ENCODE data around the gene PFKP. TPM values are rescaled to one million over a fixed set of nuclear protein-coding genes. Genes with fewer than 3 reads are reported as not detected.

The PFKP gene
- total RNA-seq, 1 donor from 2014 or later, result 292 TPM

DNA sequence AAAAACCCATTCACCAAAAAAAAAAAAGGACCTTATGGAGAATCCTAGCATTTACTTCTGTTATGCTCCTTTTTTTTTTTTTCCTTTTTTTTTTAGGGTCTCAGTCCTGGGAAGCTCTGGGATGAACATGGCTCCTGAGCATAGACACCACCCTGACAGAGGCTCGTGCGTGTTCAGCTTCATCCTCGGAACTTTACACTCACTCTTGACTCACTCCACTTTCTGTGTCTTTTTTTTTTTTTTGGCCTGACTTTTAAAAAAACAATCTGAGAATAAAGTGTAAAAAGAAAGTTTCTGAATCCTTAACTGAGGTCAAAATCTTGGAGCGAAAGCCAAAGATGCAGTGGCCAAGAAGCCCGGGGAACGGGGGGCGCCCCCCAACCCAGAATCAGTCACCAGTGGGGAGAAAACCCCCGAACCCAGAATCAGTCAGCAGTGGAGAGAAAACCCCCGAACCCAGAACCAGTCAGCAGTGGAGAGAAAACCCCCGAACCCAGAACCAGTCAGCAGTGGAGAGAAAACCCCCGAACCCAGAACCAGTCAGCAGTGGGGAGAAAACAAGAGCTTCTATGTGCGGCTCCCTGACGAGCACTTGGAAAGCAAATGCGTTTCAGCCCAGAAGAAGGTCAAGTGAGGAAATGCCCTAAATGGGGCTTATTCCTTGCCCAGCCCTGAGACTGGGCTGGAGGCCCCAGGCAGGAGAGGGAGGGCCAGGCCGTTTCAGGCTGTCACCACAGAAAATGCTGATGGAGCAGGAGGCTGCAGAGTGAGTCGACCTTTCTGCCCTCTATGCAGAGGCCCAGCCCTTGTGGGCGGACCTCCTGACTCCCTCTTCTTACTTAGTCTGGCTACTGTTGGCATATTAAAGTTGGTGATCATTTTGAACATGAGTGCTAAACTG is 19.0 kb upstream of the PFKP start:
- no peak for TF ChIP-seq CTCF (IDR thresholded peaks at IDR 0.05; ENCODE audit: insufficient read depth, low read length, poor library complexity, severe bottlenecking)
- DNase-seq (ENCODE audit: low read depth), result no peak
- no peaks in the 10 kb centered on the region for H3K36me3 ChIP-seq (ENCODE audit: control insufficient read depth, insufficient read depth, low read length)
- H3K27me3 ChIP-seq (ENCODE audit: control insufficient read depth, insufficient read depth, low read length), result no peaks in the 10 kb centered on the region
- H3K4me3 ChIP-seq (ENCODE audit: low read depth, low read length), result no peak overlapping the region

- no peaks in the 10 kb centered on the region for H3K36me3 ChIP-seq (ENCODE audit: control insufficient read depth, insufficient read depth, low read length)
- no peaks in the 10 kb centered on the region for H3K27me3 ChIP-seq (ENCODE audit: control insufficient read depth, insufficient read depth, low read length)
- TF ChIP-seq CTCF (IDR thresholded peaks at IDR 0.05; ENCODE audit: insufficient read depth, low read length, poor library complexity, severe bottlenecking), result no peak
- no peak overlapping the region for H3K4me3 ChIP-seq (ENCODE audit: low read depth, low read length)
- no peak for DNase-seq (ENCODE audit: low read depth)
Measured at GRCh38 chr10:3051692-3052091, 15.7 kb upstream of the PFKP start.

GRCh38 chr10:3053155-3053554 is 14.2 kb upstream of the PFKP start:
- Histone ChIP-seq H3K27me3 (ENCODE audit: control insufficient read depth, insufficient read depth, low read length) (no peaks in the 10 kb centered on the region), H3K36me3 (ENCODE audit: control insufficient read depth, insufficient read depth, low read length) (no peaks in the 10 kb centered on the region), H3K4me3 (ENCODE audit: low read depth, low read length) (no peak overlapping the region)
- no peak for DNase-seq (ENCODE audit: low read depth)
- no peak for TF ChIP-seq CTCF (IDR thresholded peaks at IDR 0.05; ENCODE audit: insufficient read depth, low read length, poor library complexity, severe bottlenecking)

GRCh38 chr10:3054183-3054850 is 13.0 kb upstream of the PFKP start:
- Histone ChIP-seq H3K36me3 (ENCODE audit: control insufficient read depth, insufficient read depth, low read length) (no peaks in the 10 kb centered on the region), H3K27me3 (ENCODE audit: control insufficient read depth, insufficient read depth, low read length) (no peaks in the 10 kb centered on the region), H3K4me3 (ENCODE audit: low read depth, low read length) (no peak overlapping the region)
- DNase-seq (ENCODE audit: low read depth), result no peak
- no peak for TF ChIP-seq CTCF (IDR thresholded peaks at IDR 0.05; ENCODE audit: insufficient read depth, low read length, poor library complexity, severe bottlenecking)

- no peak for DNase-seq (ENCODE audit: low read depth)
- TF ChIP-seq CTCF (IDR thresholded peaks at IDR 0.05; ENCODE audit: insufficient read depth, low read length, poor library complexity, severe bottlenecking), result no peak
- Histone ChIP-seq H3K4me3 (ENCODE audit: low read depth, low read length) (no peak overlapping the region), H3K27me3 (ENCODE audit: control insufficient read depth, insufficient read depth, low read length) (no peaks in the 10 kb centered on the region), H3K36me3 (ENCODE audit: control insufficient read depth, insufficient read depth, low read length) (no peaks in the 10 kb centered on the region)
Measured at GRCh38 chr10:3054851-3055199, 12.5 kb upstream of the PFKP start.

All from kidney epithelial cell (primary cell).